HG03457 (cell line): ENCODE data around the gene GLT1D1.
"Not testable (repeated sequence)": the region's sequence is repeated elsewhere in the genome, so short reads cannot be mapped to it uniquely, and the experiment has no call there.

Experiments
- ATAC-seq: cut with Tn5 transposase; IDR thresholded peaks from one replicate; pipeline ENCODE4 v1.9.1; 2021; ENCODE audit warnings: moderate number of reproducible peaks; ENCODE audit not compliant: unreplicated experiment

Gene GLT1D1

GRCh38 chr12:128852885-128853599, at the start of gene GLT1D1:
GLT1D1 (plus strand) TSS chr12:128853478; CDS start chr12:128853582, 104 bp downstream.
- ATAC-seq: no peak

- no peak for ATAC-seq
These were observed 49.5 kb upstream of the GLT1D1 start for GRCh38 chr12:128803788-128804187.

GRCh38 chr12:128804762-128805161, 48.5 kb upstream of the GLT1D1 start:
- no peak for ATAC-seq

- not testable (repeated sequence) for ATAC-seq
These were observed 47.9 kb upstream of the GLT1D1 start for GRCh38 chr12:128805406-128805805.

- no peak for ATAC-seq
These were observed 46.7 kb upstream of the GLT1D1 start for GRCh38 chr12:128806573-128806972.

- ATAC-seq: no peak
These were observed 46.0 kb upstream of the GLT1D1 start for GRCh38 chr12:128807161-128807724.

- ATAC-seq: no peak
These were observed 44.6 kb upstream of the GLT1D1 start for GRCh38 chr12:128808651-128809050.

- ATAC-seq: peak; percentile 80
These were observed 42.8 kb upstream of the GLT1D1 start for GRCh38 chr12:128810182-128811127.

GRCh38 chr12:128811806-128812205, 41.5 kb upstream of the GLT1D1 start:
- ATAC-seq: no peak

GRCh38 chr12:128813392-128813791, 39.9 kb upstream of the GLT1D1 start:
- no peak for ATAC-seq

GRCh38 chr12:128813883-128814282, 39.4 kb upstream of the GLT1D1 start:
- ATAC-seq: no peak

GRCh38 chr12:128814411-128815261, 38.6 kb upstream of the GLT1D1 start:
- ATAC-seq: no peak

- ATAC-seq: no peak
These were observed 37.3 kb upstream of the GLT1D1 start for GRCh38 chr12:128815779-128816642.

GRCh38 chr12:128816643-128816920, 36.7 kb upstream of the GLT1D1 start:
- no peak for ATAC-seq

- ATAC-seq: peak; percentile 41
These were observed 35.9 kb upstream of the GLT1D1 start for GRCh38 chr12:128817111-128818015.

GRCh38 chr12:128818065-128819022, 34.9 kb upstream of the GLT1D1 start:
- peak; percentile 29 for ATAC-seq

GRCh38 chr12:128819293-128820144, 33.8 kb upstream of the GLT1D1 start:
- no peak for ATAC-seq
